Liver (tissue), 9 donors: ENCODE data around the gene LSM14B. TPM values are rescaled to one million over a fixed set of nuclear protein-coding genes. Genes with fewer than 3 reads are reported as not detected.
"Not testable (repeated sequence)": the region's sequence is repeated elsewhere in the genome, so short reads cannot be mapped to it uniquely, and the experiment has no call there.

ENCODE experiments used
- DNase-seq: peaks from one replicate; pipeline ENCODE4 v3.0.0-alpha.2; 2017; ENCODE audit warnings: low spot score
- H3K27ac ChIP-seq, 2 donors: one replicate each; pipeline ENCODE4 v1.7.0; 2013; ENCODE audit warnings: inconsistent platforms in 2 of 2, low read length in 2 of 2, control low read depth in 1 of 2, low read depth in 1 of 2, mild to moderate bottlenecking in 1 of 2
- H3K27me3 ChIP-seq, 4 donors: one replicate each; pipeline versions ENCODE4 v1.6.1 to v1.7.0; 2013; ENCODE audit warnings: low read length in 3 of 4, inconsistent platforms in 1 of 4, mild to moderate bottlenecking in 1 of 4, moderate library complexity in 1 of 4; ENCODE audit not compliant: control insufficient read depth in 4 of 4, insufficient read depth in 4 of 4
- H3K36me3 ChIP-seq, 4 donors: one replicate each; pipeline versions ENCODE4 v1.6.1 to v1.7.0; 2013; ENCODE audit warnings: low read length in 3 of 4, mild to moderate bottlenecking in 3 of 4, low read depth in 1 of 4, moderate library complexity in 1 of 4; ENCODE audit not compliant: control insufficient read depth in 4 of 4, insufficient read depth in 3 of 4
- H3K4me1 ChIP-seq, 4 donors: one replicate each; pipeline versions ENCODE4 v1.6.1 to v1.7.0; 2013; ENCODE audit warnings: low read length in 3 of 4, mild to moderate bottlenecking in 3 of 4, moderate library complexity in 1 of 4; ENCODE audit not compliant: control insufficient read depth in 4 of 4, insufficient read depth in 4 of 4
- H3K4me3 ChIP-seq, 3 donors: one replicate each; pipeline versions ENCODE4 v1.6.1 to v1.7.0; 2013; ENCODE audit warnings: low read length in 3 of 3, control low read depth in 1 of 3, low read depth in 1 of 3, mild to moderate bottlenecking in 1 of 3
- H3K9ac ChIP-seq, 2 donors: one replicate each; pipeline ENCODE4 v1.7.0; 2013; ENCODE audit warnings: low read length in 2 of 2, mild to moderate bottlenecking in 2 of 2, moderate library complexity in 2 of 2, control low read depth in 1 of 2, low read depth in 1 of 2
- H3K9me3 ChIP-seq, 4 donors: one replicate each; pipeline versions ENCODE4 v1.6.1 to v1.7.0; 2013; ENCODE audit warnings: low read length in 3 of 4; ENCODE audit not compliant: control insufficient read depth in 4 of 4
- CTCF ChIP-seq: fragments of 150-350 bp; IDR thresholded peaks from 2 replicates; pipeline ENCODE4 v1.5.1; 2017; ENCODE audit warnings: improper control_type of control experiment, low read depth, low read length; ENCODE audit not compliant: missing input control
- FOXA2 ChIP-seq: IDR thresholded peaks from 2 replicates; pipeline ENCODE4 v1.6.1; 2016; ENCODE audit warnings: antibody characterized with exemption
- GABPA ChIP-seq, 2 donors: IDR thresholded peaks in 1 of 2; conservative IDR thresholded peaks in 1 of 2; 2 replicates each; pipeline ENCODE4 v1.6.1; 2016; ENCODE audit warnings: antibody characterized with exemption in 2 of 2, mild to moderate bottlenecking in 1 of 2, moderate library complexity in 1 of 2
- JUND ChIP-seq, 2 donors: IDR thresholded peaks; 2 replicates each; pipeline ENCODE4 v1.6.1; 2016; ENCODE audit warnings: antibody characterized with exemption in 2 of 2
- MAX ChIP-seq: IDR thresholded peaks from 2 replicates; pipeline ENCODE4 v1.6.1; 2016; ENCODE audit warnings: antibody characterized with exemption
- NR2F2 ChIP-seq: IDR thresholded peaks from 2 replicates; pipeline ENCODE4 v1.6.1; 2016; ENCODE audit warnings: antibody characterized with exemption
- RAD21 ChIP-seq, 2 donors: IDR thresholded peaks; 2 replicates each; pipeline ENCODE4 v1.6.1; 2016; ENCODE audit warnings: antibody characterized with exemption in 2 of 2, mild to moderate bottlenecking in 2 of 2
- TAF1 ChIP-seq: conservative IDR thresholded peaks from 2 replicates; pipeline ENCODE4 v1.6.1; 2016; ENCODE audit warnings: antibody characterized with exemption, mild to moderate bottlenecking
- YY1 ChIP-seq: IDR thresholded peaks from 2 replicates; pipeline ENCODE4 v1.6.1; 2016; ENCODE audit warnings: antibody characterized with exemption, mild to moderate bottlenecking
- ZBTB33 ChIP-seq: IDR thresholded peaks from 2 replicates; pipeline ENCODE4 v1.6.1; 2016; ENCODE audit warnings: antibody characterized with exemption
- WGBS: extraction: QIAGEN DNeasy Blood & Tissue Kit; methylation state at CpG from one replicate; pipeline ENCODE4 v1.1.7; 2013; 5-methylcytosine and 5-hydroxymethylcytosine counted together
- polyA plus RNA-seq, 2 donors: library from polyadenylated mRNA; stranded (reverse) in 1 of 2; unstranded in 1 of 2; fragments of 200-250 nt in 1 of 2; fragments of >200 nt in 1 of 2; fragmentation: Nextera tagmentation in 1 of 2; extraction: Ambion mirVana in 1 of 2; gene quantifications; one replicate each; pipeline versions ENCODE4 v1.2.1 to v1.2.3, GENCODE V29; 2013 to 2015
- total RNA-seq, 2 donors: library from RNA; depleted of rRNA; stranded (reverse); fragments of >200 nt; gene quantifications; one replicate each; pipeline ENCODE4 v1.2.3, GENCODE V29; 2014
- donor health status: healthy.
- donor health status: healthy.
- donor health status: healthy.
- donor health status: healthy.
- donor health status: healthy.

LSM14B gene
- total and polyA plus RNA-seq, 4 donors = 0.99 to 15.9 (median 13.3) TPM

- Histone ChIP-seq H3K27ac (no peak overlapping the region), H3K4me1 (no peaks in the 10 kb centered on the region), H3K4me3 (no peak overlapping the region), H3K9ac (no peak overlapping the region), H3K9me3 (peaks cover 17 to 40% (median 29%) of the 10 kb centered on the region in 4 donors), H3K36me3 (no peaks in the 10 kb centered on the region), H3K27me3 (no peaks in the 10 kb centered on the region)
- 93% methylated on average over 6 of the region's 6 CpGs for WGBS
- TF ChIP-seq RAD21 (IDR thresholded peaks at IDR 0.05) = no peak
- TF ChIP-seq JUND (IDR thresholded peaks at IDR 0.05) = no peak
- no peak for TF ChIP-seq NR2F2
- TF ChIP-seq MAX = no peak
- TF ChIP-seq YY1 = no peak
- TF ChIP-seq ZBTB33 = no peak
- no peak for TF ChIP-seq TAF1
- no peak for TF ChIP-seq GABPA (IDR thresholded peaks at IDR 0.05 in 1 of 2, conservative IDR thresholded peaks at IDR 0.05 in 1 of 2)
- TF ChIP-seq CTCF = no peak
- TF ChIP-seq FOXA2 = no peak
- DNase-seq = no peak
These were observed 9.9 kb upstream of the LSM14B start for GRCh38 chr20:62112368-62112767.

GRCh38 chr20:62114894-62115293, 7.4 kb upstream of the LSM14B start:
- no peak for DNase-seq
- Histone ChIP-seq H3K9ac (no peak overlapping the region), H3K27ac (no peak overlapping the region), H3K36me3 (no peaks in the 10 kb centered on the region), H3K4me1 (no peaks in the 10 kb centered on the region), H3K4me3 (no peak overlapping the region), H3K9me3 (peaks cover 8 to 32% (median 19%) of the 10 kb centered on the region in 4 donors), H3K27me3 (no peaks in the 10 kb centered on the region)
- WGBS = 58% methylated on average over 8 of the region's 8 CpGs
- TF ChIP-seq JUND (IDR thresholded peaks at IDR 0.05) = no peak
- no peak for TF ChIP-seq RAD21 (IDR thresholded peaks at IDR 0.05)

- H3K27me3 ChIP-seq, H3K36me3 ChIP-seq, H3K4me1 ChIP-seq, H3K27ac ChIP-seq, H3K4me3 ChIP-seq, H3K9ac ChIP-seq, DNase-seq: not testable (repeated sequence)
- H3K9me3 ChIP-seq = peaks cover 8 to 26% (median 16%) of the 10 kb centered on the region in 4 donors
- 74% methylated on average over 7 of the region's 7 CpGs for WGBS
These were observed 6.4 kb upstream of the LSM14B start for GRCh38 chr20:62115800-62116407.
